DND-41 (cell line): ENCODE measurements around the gene SCAI.

Experiments used
- ATAC-seq: fragments of 200-7000 bp; cut with Tn5 transposase; 3 replicates; pipeline ENCODE4 v1.9.1; 2021; ENCODE audit warnings: low read depth; ENCODE audit not compliant: insufficient read depth
- DNase-seq: peaks from one replicate; pipeline ENCODE4 v3.0.0-alpha.2; 2020
- H2AFZ ChIP-seq: 2 replicates; pipeline ENCODE4 v1.6.0; 2012; ENCODE audit warnings: low read depth, low read length
- H3K27ac ChIP-seq: 2 replicates; pipeline ENCODE4 v1.5.1; 2012; ENCODE audit warnings: low read length, inconsistent platforms
- H3K27me3 ChIP-seq: fragments of 200-600 bp; sonication (generic); 2 replicates; pipeline ENCODE4 v1.6.0; 2012; ENCODE audit warnings: low read length, mild to moderate bottlenecking, inconsistent platforms; ENCODE audit not compliant: insufficient read depth, poor library complexity
- H3K36me3 ChIP-seq: 2 replicates; pipeline ENCODE4 v1.5.1; 2012; ENCODE audit warnings: low read length, inconsistent platforms; ENCODE audit not compliant: insufficient read depth
- H3K4me1 ChIP-seq: 2 replicates; pipeline ENCODE4 v1.5.1; 2012; ENCODE audit warnings: mild to moderate bottlenecking, low read length; ENCODE audit not compliant: insufficient read depth
- H3K4me2 ChIP-seq: 2 replicates; pipeline ENCODE4 v1.6.0; 2012; ENCODE audit warnings: mild to moderate bottlenecking, moderate library complexity, low read length, inconsistent platforms; ENCODE audit not compliant: insufficient read depth
- H3K4me3 ChIP-seq, 2 experiments: fragments of 200-600 bp in 1 of 2; shearing (Covaris generic) in 1 of 2; 2 replicates each; pipeline ENCODE4 v1.5.1; 2012 to 2016; ENCODE audit warnings: inconsistent platforms in 2 of 2, low read length in 2 of 2, mild to moderate bottlenecking in 2 of 2, low read depth in 1 of 2, moderate library complexity in 1 of 2
- H3K79me2 ChIP-seq: 2 replicates; pipeline ENCODE4 v1.6.0; 2012; ENCODE audit warnings: low read length, inconsistent platforms; ENCODE audit not compliant: insufficient read depth
- H3K9ac ChIP-seq: 2 replicates; pipeline ENCODE4 v1.6.0; 2012; ENCODE audit warnings: low read depth, mild to moderate bottlenecking, inconsistent platforms, low read length, moderate library complexity
- H3K9me3 ChIP-seq: 2 replicates; pipeline ENCODE4 v1.5.1; 2012; ENCODE audit warnings: low read length, moderate library complexity, mild to moderate bottlenecking, inconsistent platforms; ENCODE audit not compliant: insufficient read depth, severe bottlenecking
- H4K20me1 ChIP-seq: 2 replicates; pipeline ENCODE4 v1.6.0; 2012; ENCODE audit warnings: low read length; ENCODE audit not compliant: insufficient read depth
- CTCF ChIP-seq: IDR thresholded peaks from 2 replicates; pipeline ENCODE4 v1.5.1; 2012; ENCODE audit warnings: borderline replicate concordance, low read length, moderate library complexity, mild to moderate bottlenecking; ENCODE audit not compliant: poor library complexity, severe bottlenecking; ENCODE audit errors: extremely low read depth
- EZH2 ChIP-seq: IDR thresholded peaks from 3 replicates; pipeline ENCODE4 v1.6.1; 2012; ENCODE audit warnings: borderline replicate concordance, low read depth, mild to moderate bottlenecking, moderate library complexity, low read length, inconsistent platforms; ENCODE audit not compliant: severe bottlenecking

The SCAI gene

GRCh38 chr9:125146247-125146646, 2.9 kb upstream of the SCAI start:
- Histone ChIP-seq H3K27me3 (no peaks in the 10 kb centered on the region), H3K4me3 (no peak overlapping the region), H3K9ac (no peak overlapping the region), H4K20me1 (no peaks in the 10 kb centered on the region), H3K36me3 (peaks cover 23% of the 10 kb centered on the region), H3K4me2 (no peak overlapping the region), H3K9me3 (no peaks in the 10 kb centered on the region), H2AFZ (no peak overlapping the region), H3K4me1 (peaks cover 21% of the 10 kb centered on the region), H3K27ac (no peak overlapping the region), H3K79me2 (peaks cover 21% of the 10 kb centered on the region)
- no peak for TF ChIP-seq EZH2
- TF ChIP-seq CTCF = no peak
- DNase-seq (no peak), ATAC-seq (no peak)

GRCh38 chr9:125145425-125145824, 2.1 kb upstream of the SCAI start:
- no peaks in the 10 kb centered on the region for H4K20me1 ChIP-seq
- peaks cover 29% of the 10 kb centered on the region for H3K79me2 ChIP-seq
- H3K9me3 ChIP-seq = no peaks in the 10 kb centered on the region
- H3K4me2 ChIP-seq = no peak overlapping the region
- H3K36me3 ChIP-seq = peaks cover 17% of the 10 kb centered on the region
- DNase-seq (no peak), ATAC-seq (no peak)
- no peaks in the 10 kb centered on the region for H3K27me3 ChIP-seq
- no peak for TF ChIP-seq EZH2
- TF ChIP-seq CTCF = no peak
- no peak overlapping the region for H3K27ac ChIP-seq
- H3K9ac ChIP-seq = no peak overlapping the region
- H3K4me1 ChIP-seq = peaks cover 29% of the 10 kb centered on the region
- no peak overlapping the region for H3K4me3 ChIP-seq
- no peak overlapping the region for H2AFZ ChIP-seq

- Histone ChIP-seq H3K4me1 (peaks cover 38% of the 10 kb centered on the region), H3K27me3 (no peaks in the 10 kb centered on the region), H2AFZ (peak overlapping the region; percentile 38), H3K36me3 (peaks cover 25% of the 10 kb centered on the region), H4K20me1 (peaks cover 4% of the 10 kb centered on the region; the same call in 1 of the 2 replicates), H3K4me3 (peak overlapping the region; percentile 56 to 98; a peak in 3 of 4 replicates), H3K4me2 (peak overlapping the region; percentile 93), H3K79me2 (peaks cover 54% of the 10 kb centered on the region), H3K9me3 (no peaks in the 10 kb centered on the region), H3K9ac (peak overlapping the region; percentile 71), H3K27ac (peak overlapping the region; percentile 79)
- peak; percentile 21 for DNase-seq
- ATAC-seq = peak; percentile 44
- TF ChIP-seq EZH2 = no peak
- no peak for TF ChIP-seq CTCF
Observed at GRCh38 chr9:125142560-125143376, 560 bp downstream of the SCAI start.
